GM21723 (cell line): Measurements from ENCODE around the gene CIT.

Experiments used
- ATAC-seq: cut with Tn5 transposase; IDR thresholded peaks from one replicate; pipeline ENCODE4 v1.9.1; 2021; ENCODE audit warnings: mild to moderate bottlenecking, moderate library complexity; ENCODE audit not compliant: unreplicated experiment

The CIT gene

DNA sequence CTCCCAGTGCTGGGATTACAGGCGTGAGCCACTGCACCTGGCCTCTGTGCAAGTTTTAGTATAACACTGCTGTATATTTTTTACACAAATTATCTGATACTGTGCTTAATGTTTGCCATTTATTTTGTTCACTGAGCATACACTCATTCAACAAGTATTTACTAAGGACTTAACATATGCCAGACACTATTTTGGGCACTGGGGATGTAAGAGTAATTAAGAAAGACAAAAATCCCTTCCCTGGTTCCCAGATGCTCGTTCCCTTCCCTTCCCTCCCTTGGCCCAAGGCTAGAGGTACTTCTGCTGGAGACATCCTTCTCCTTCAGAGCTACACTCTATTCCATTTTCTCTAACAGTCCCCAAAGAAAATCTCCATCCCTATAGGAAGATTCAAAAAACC, 12.5 kb downstream of the CIT start:
- ATAC-seq = no peak

DNA sequence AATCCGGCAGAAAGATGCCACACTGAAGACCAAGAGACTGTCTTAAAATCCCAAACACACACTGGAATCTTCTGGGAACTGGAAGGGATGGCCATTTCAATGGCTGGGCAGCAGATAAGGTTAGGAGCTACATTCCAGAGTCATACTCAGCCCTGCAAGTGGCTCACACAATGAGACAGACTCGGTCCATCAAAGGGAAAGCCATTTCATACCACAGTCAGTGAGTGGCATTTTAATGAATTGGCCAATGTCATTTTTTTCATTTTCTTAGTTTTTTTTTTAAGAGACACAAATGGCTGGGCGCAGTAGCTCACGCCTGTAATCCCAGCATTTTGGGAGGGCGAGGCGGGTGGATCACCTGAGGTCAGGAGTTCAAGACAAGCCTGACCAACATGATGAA, 17.9 kb downstream of the CIT start:
- no peak for ATAC-seq

DNA sequence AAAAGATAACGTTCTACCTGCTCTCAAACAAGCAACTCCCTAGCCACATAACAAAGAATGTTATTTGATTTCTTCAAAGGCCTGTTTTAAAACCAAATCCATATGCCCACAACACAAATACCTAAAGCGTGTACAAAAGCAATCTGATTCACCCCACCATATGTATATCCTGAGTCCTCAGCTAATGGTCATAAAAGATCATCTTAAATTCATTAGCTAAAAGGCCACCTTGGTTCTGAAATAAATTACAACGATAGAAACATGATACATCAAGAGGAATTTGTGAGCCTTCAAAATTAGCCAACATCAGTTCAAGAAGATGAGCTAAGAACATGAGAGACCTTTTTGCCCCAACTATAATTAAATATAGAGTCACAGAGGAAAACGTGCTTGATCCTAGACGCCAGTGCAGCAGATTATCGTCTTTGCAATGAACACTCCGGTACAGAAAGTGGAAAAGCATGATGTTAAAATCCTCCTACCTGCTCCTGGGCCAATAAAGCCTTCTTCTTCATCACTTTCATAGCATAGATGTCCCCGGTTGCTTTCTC, 20.0 kb downstream of the CIT start:
- no peak for ATAC-seq

DNA sequence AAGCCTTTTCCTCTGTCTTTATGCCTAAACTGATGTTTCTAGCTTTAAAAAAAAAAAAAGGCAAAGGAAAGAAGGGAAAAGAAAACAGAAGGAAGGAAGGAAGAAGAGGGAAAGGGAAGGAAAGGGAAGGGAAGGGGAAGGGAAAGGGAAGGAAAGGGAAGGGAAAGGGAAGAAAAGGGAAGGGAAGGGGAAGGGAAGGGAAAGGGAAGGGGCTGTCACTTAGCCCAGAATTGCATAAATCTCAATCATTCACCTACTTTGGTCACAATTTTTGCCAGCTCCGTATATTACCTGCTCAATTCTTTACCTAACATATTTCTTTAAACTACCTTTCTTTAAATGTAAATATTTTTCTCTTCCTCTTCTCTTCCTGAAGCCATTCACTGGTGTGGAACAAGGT, 26.8 kb downstream of the CIT start:
- no peak for ATAC-seq

DNA sequence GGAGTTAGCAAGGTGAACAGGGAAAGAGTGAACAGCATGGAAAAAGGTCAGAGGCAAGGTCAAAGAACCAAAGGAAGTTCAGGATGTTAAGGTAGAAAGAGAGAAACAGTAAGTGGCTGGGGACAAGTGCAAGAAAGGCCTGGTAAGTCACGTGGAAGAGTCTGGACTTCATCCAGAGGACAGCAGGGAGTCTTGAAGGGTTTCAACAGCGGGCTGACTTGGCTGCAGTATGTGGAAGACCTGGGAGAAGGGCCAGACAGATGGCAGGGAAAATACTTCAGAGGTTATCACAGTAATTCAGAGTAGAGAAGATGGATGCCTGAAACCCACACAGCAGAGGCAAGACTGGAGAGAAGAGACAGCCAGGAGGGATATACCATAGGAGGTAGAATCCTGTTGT, 34.0 kb downstream of the CIT start:
- ATAC-seq = no peak

DNA sequence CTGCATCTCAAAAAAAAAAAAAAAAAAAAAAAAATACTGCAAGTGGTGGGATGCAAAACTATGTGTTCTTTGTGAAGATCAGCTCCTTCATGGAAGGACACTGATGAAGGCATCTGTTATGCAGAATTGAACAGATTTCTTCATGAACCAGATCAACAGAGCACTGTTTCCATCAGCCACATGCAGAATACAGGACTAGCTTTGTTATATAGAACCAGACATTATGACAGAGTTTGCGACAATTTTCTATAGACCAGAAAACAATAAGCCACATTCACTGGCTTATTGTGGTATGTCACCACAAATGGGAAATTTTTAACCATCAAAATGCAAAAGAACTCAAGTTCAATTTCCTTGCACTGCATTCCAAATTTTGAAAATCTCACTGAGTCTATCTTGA, 34.7 kb downstream of the CIT start:
- no peak for ATAC-seq

DNA sequence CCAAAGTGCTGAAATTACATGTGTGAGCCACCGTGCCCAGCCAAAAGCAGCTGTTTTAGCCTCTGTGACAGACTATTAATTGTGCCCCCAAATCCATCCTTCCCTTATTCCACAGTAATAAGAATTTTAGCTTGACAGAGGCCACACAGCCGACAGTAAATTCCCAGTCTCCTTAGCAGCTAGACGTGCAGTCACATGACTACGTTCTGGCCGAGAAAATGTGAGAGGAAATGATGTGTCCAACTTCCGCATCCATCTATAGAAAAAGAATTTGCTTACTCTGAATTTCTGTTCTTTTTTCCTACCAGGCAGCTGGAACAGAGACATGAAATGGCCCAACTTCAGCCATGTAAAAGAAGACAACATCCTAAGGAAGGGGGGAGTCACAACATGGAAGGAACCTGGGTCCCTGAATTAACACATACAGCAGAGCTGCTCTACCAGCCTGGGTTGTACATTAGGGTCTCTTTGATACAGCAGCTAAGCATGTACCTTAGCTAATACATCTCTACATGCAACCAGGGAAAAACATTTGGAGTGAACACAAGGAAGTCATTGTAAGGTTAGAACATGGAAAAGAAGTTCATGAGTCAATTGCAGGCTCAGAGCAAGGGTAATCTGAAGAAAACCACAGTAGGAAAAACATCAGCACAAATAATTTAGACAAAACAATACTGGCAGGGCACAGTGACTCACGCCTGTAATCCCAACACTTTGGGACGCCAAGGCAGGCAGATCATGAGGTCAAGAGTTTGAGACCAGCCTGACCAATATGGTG, 35.5 kb downstream of the CIT start:
- no peak for ATAC-seq

DNA sequence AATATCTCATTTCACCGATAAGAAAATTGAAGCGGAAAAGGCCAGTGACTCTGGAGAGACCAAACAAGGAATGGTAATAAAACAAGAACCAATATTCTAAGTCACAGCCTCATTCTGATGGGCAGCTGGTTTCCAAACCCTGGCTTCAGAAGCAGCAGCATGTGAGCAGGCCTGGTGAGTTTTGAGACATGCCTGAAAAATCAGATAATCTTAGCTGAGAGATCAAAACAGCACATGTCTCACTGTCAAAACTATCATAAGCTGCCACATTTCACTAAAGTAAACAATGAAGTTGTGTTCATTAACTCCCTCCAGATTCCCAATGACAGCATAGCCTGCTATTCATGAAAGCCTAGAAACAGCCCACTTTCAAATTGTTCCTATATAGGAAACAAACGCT, 36.5 kb downstream of the CIT start:
- ATAC-seq = no peak

DNA sequence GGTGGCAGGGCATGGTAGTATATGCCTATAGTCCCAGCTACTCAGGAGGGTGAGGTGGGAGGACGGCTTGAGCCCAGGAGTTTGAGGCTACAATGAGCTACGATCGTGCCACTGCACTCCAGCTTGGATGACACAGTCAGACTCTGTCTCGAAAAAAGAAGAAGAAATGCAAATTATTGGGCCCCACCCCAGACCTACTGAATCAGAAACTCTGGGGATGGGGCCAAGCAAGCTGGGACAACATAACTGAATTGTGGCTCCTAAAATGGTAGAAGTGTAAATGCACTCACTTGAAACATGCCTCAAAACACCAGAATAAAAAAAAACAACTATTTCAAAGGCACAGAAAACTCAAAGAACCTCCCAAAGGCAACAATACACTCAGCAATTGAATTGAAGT, 37.0 kb downstream of the CIT start:
- ATAC-seq = no peak

DNA sequence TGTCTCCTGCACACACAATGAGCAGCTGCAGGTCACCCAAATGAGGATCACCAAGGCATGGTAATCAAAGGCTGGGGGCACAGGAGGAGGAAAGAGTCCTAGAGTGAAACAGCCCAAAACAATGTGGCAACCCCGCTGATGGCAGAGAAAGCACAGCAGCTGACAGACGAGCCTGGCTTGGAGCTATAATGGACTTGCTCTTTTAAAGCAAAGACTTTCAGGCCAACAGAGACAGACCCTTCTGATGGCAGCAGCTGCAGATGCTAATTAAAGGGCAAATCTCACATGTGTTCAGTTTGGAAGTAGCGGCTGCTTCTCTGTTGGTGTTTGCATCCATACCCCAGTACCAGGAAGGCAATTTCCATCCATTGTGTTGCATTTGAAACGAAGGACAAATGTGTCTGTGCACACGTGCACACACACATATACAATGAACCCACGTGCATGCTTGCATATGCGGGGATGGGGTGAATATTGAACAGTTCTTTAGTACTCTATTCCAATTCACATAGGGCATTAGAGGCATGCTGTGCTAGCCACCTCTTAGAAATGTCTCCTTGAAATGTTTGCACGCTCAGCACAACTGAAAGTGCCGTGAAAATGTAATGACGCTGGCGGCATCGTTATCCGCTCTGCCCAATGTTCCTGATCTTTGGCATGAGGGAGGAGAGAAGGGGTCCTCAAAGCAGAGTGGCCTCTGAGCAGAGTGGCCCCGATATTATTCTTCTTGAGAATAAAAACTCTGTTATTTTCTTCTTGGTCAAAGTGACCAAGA, 38.1 kb downstream of the CIT start:
- ATAC-seq = no peak

DNA sequence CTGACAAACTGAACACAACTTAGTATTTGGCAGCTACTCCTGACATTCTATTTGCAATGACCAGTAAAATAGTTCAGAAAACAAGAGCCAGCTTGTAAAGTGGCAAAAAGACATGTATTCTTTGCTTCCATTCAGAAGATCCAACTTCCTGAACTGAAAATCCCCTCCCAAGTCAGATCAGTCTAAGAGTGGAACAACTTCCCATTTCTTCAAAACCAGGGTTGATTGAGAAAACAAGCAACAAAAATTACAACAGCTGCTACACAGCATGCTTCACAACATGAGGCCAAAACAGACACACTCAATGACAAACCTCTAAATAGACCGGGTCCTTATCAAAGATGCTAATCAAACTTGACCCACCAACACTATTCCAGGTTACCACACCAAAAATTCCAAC, 40.3 kb downstream of the CIT start:
- no peak for ATAC-seq

DNA sequence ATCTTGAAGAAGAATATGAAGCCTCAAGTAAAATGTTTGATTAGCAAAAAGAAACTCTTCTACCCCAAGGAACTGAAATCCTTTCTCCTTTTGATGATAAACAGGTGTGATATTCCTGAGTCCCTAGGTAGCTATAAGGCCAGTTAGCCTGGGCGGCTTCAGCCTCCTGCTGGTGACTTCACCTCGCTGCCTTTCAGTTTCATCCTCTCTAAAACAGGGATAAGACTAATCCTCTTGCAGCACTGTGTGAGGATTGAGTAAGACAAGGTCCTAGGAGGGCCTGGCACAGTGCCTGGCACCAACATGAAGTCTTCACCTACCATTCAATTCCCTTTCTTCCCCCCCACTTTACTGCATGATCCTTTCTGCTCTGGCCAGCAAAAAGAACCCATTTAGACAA, 42.1 kb downstream of the CIT start:
- ATAC-seq = no peak

DNA sequence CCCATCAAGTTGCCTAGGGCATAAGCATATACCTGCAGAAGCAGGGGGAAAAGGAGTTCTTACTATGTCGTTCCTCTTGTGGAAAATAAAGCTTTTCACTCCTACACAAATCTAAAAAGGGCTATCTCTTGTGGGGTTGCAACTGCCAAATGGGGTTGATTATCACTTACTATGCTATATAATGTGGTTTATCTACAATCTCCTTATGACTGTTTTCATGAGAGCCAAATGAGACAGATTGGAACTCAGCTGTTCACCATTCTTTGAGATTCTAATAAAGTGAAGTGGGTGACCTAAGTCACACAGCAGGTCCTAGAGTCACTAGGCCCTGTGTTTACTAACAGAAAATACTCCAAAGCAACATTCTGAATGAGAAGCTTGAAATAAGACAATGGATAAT, 47.7 kb downstream of the CIT start:
- ATAC-seq = no peak

DNA sequence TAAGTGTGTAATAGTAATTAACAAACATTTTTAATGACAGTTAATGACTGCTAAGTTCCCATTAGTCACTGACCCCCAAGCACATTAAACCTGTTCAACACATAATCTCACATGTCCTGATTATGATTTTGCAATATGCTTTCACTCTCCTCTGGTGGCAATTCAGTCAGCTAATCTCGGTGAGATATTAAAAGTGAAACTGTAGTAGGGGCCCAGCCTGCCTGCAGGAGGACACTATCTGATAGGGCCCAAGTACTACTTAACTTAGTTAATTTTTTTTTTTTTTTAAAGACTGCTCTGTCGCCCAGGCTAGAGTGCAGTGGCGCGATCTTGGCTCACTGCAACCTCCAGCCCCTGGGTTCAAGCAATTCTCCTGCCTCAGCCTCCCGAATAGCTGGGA, 48.8 kb downstream of the CIT start:
- no peak for ATAC-seq

DNA sequence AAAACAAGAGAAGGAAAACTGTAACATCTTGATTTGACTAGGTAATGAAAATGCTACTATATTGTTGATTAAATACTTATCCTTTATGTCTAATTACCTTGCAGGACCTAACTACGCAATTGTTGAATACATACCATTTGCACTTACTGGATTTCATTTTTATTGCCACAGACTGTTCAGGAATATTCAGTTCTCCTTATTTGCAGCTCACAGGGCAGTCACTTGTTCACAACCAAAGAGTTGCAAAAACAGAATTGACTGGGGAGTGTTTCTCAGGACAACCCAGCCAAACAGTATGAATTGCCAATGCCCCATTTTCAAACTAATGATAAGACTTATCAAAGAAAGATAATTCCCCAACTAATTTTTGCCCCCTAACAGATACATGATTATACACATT, 49.4 kb downstream of the CIT start:
- no peak for ATAC-seq

DNA sequence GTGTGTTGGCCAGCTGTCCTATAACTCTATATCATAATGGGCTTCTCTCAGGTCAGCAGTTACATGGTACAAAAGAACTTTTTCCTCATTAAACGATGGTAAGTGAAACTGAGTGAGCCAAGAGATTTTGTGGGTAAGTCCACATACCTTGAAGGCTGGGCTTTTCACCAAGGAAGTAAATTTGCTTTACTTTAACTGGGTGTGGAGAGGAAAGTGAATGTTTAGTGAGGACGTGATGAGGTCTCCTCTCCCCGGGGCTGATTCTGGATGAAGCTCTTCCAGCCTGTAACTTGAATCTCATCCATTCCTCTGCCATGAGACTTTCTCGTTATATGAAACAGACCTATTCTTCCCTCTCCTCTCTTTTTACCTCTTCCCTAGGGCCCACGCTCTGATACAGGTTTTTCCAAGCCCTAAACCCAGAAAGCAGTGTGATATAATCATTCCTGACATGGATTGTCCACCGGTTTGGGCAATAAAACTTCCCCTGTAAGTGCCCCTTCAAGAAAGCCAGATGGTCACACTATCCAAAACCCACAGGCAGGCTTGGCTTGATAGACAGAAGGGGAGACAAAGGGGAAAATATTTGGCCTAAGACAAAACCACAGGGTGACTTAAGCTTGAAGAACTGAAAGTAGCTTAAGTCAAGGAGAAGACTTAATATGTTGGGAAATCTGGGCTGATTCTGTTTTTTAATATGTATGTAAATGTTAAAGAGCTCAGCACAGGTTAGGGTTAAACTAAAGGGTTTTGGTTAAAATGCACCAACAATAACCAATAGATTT, 50.3 kb downstream of the CIT start:
- ATAC-seq = no peak

DNA sequence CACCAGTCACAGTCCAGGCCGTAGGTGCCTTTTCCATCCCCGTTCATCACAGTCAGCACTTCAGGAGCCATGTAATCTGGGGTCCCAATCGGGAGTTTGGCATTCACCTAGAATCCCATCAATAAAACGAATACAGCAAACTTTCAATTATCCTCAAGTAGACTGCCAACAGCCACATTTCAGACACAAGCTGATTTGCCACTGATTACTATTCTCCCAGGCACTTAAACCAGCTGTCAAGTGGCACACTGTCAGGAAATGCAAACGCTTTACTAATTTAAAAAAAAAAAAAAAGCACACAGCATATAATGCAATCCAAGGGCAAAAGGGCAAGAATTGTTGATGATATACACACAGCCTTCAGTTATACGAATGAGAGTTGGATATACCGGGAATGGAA, 51.9 kb downstream of the CIT start:
- ATAC-seq = no peak

DNA sequence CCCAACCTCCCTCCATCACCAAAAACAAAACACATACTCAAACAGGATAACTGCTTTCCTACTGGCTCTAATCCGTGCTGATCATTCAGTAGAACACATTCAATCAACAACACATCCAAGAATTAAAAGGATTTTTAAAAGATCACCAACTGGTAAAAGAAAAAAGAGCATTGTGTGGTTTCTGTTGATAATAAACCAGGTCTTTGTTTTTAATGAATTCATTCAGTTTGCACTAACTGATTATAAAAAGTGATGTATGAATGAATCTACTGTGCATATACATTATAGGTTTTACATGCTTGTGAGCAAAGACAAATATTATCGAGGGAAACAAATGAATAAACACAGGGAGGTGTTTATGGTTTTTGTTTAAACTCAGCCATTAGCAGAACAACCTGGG, 55.1 kb downstream of the CIT start:
- no peak for ATAC-seq

DNA sequence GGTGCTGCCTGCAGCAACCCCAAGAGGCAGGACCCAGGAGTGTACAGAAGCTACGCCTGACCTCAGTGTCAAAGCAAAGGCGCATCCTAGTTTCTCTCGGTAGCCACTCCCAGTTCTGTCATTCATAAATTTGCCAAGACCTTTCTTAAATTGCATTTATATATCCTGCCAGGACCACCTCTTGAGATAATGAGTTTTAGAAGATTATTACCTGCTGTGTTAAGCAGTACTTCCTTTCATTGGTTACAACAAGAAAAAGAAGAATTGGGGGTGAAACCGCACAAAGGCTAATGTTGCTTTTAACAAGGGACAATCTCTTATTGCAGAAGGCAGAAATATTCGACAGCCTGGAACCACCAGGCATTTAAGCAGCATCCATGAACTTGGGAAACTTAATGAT, 57.8 kb downstream of the CIT start:
- ATAC-seq = no peak

DNA sequence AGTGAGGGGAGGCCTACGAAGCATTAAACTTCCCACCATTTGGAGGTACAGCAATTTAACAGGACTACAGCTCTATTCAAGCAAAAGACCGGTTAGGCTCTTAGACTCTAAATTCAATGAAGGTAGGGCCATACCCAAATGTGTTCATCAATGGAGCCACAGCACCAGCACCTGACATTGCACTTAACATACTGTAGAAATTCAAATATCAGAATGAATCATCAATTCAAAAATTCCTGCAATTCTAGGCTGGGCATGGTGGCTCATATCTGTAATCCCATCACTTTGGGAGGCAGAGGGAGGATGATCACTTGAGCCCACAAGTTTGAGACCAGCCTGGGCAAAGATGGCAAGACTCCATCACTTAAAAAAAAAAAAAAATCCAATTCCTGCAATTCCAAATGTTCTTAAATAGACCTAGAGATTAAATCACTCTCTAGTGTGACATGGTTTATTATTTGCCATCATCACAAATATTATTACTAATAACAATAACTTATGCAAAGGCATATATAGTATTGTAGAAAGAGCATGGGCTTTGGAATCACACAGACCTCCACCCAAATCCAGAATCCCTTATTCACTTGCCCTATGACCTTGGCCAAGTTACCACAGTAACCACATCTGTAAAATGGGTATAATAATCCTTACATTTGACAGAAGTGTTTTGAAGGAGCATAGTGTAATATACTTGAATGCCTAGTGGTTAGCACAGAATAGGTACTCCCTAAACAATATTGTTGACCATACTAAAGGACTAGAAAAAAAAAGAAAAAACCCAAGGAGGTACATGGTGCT, 59.4 kb downstream of the CIT start:
- ATAC-seq = no peak

DNA sequence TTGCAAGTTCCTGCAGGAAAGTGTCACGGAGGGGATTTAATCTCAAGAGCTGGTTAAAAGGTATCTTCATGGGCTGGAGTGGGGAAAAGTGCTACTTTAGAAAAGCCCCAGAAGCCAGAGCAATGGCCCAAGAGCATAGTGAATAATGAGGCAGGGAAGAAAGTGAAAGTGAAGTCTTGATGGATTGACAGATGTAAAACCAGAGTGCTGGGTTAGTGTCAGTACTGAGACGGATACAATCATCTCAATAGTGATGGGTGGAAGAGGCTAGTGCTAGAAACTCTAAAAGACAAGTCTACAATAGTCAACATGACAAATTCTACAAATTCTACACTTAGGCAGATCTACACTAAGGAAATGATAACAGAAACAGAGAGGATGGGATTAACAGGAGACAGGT, 68.1 kb downstream of the CIT start:
- ATAC-seq = no peak
